Lung (tissue), 12 donors: ENCODE data around the gene ACTL7B. TPM values are rescaled to one million over a fixed set of nuclear protein-coding genes. Genes with fewer than 3 reads are reported as not detected.
"Not testable (repeated sequence)": the region's sequence is repeated elsewhere in the genome, so short reads cannot be mapped to it uniquely, and the experiment has no call there.

ENCODE experiments used
- ATAC-seq: fragments of 200-7000 bp; cut with Tn5 transposase; one replicate; pipeline ENCODE4 v1.9.1; 2020; ENCODE audit warnings: moderate number of reproducible peaks; ENCODE audit not compliant: insufficient read depth, low FRiP score
- DNase-seq, 3 donors: peaks; one replicate each; pipeline ENCODE4 v3.0.0-alpha.2; 2013 to 2017
- H3K27ac ChIP-seq, 2 donors: one replicate each; pipeline ENCODE4 v1.5.1; 2013; ENCODE audit warnings: mild to moderate bottlenecking in 2 of 2, moderate library complexity in 2 of 2, control low read depth in 1 of 2, inconsistent platforms in 1 of 2, low read depth in 1 of 2, low read length in 1 of 2
- H3K27me3 ChIP-seq, 3 donors: one replicate each; pipeline ENCODE4 v1.5.1; 2013; ENCODE audit warnings: low read length in 2 of 3; ENCODE audit not compliant: control insufficient read depth in 3 of 3, insufficient read depth in 3 of 3
- H3K36me3 ChIP-seq, 4 donors: one replicate each; pipeline ENCODE4 v1.5.1; 2013; ENCODE audit warnings: low read length in 4 of 4, mild to moderate bottlenecking in 1 of 4, moderate library complexity in 1 of 4; ENCODE audit not compliant: control insufficient read depth in 4 of 4, insufficient read depth in 4 of 4
- H3K4me1 ChIP-seq, 5 donors: one replicate each; pipeline ENCODE4 v1.5.1; 2013; ENCODE audit warnings: low read length in 5 of 5, mild to moderate bottlenecking in 2 of 5, moderate library complexity in 1 of 5; ENCODE audit not compliant: control insufficient read depth in 5 of 5, insufficient read depth in 5 of 5
- H3K4me3 ChIP-seq: one replicate; pipeline ENCODE4 v1.5.1; 2013; ENCODE audit warnings: mild to moderate bottlenecking, control low read depth, moderate library complexity
- H3K9ac ChIP-seq, 2 donors: one replicate each; pipeline ENCODE4 v1.5.1; 2013; ENCODE audit warnings: low read length in 2 of 2, control low read depth in 1 of 2; ENCODE audit not compliant: insufficient read depth in 1 of 2
- H3K9me3 ChIP-seq, 4 donors: one replicate each; pipeline ENCODE4 v1.5.1; 2013; ENCODE audit warnings: low read length in 3 of 4, mild to moderate bottlenecking in 1 of 4, moderate library complexity in 1 of 4; ENCODE audit not compliant: control insufficient read depth in 4 of 4, insufficient read depth in 3 of 4
- CTCF ChIP-seq: IDR thresholded peaks from 2 replicates; pipeline ENCODE4 v1.5.1; 2012; ENCODE audit warnings: mild to moderate bottlenecking; ENCODE audit errors: control extremely low read depth, extremely low read depth
- WGBS, 2 donors: extraction: QIAGEN DNeasy Blood & Tissue Kit; methylation state at CpG; one replicate each; pipeline ENCODE4 v1.1.7; 2013; 5-methylcytosine and 5-hydroxymethylcytosine counted together
- polyA plus RNA-seq, 2 donors: library from polyadenylated mRNA; stranded (reverse); fragments of 200-250 nt; gene quantifications; one replicate each; pipeline ENCODE4 v1.2.1, GENCODE V29; 2013
- total RNA-seq, 2 donors: library from RNA; depleted of rRNA in 1 of 2; stranded (reverse); fragments of >200 nt in 1 of 2; gene quantifications; one replicate each; pipeline ENCODE4 v1.2.1, GENCODE V29; 2014 to 2021
- donor health status: control.
- donor health status: control.
- donor health status: Bipolar disorder and iron deficiency.
- donor health status: healthy.
- donor health status: DM: yes; HTN: yes; CAD: no.

The ACTL7B gene
- total and polyA plus RNA-seq, 4 donors, result not detected

- H3K4me1 ChIP-seq, result no peaks in the 10 kb centered on the region
- ATAC-seq (no peak), DNase-seq (no peak)
- H3K9ac ChIP-seq, result no peak overlapping the region
- H3K27ac ChIP-seq, result no peak overlapping the region
- 90 to 96% methylated on average over 5 of the region's 5 CpGs for WGBS, 2 donors
- TF ChIP-seq CTCF, result no peak
- no peaks in the 10 kb centered on the region for H3K9me3 ChIP-seq
- no peaks in the 10 kb centered on the region for H3K36me3 ChIP-seq
- H3K27me3 ChIP-seq, result no peaks in the 10 kb centered on the region
- H3K4me3 ChIP-seq, result no peak overlapping the region
Observed at GRCh38 chr9:108845507-108845906, 10.3 kb downstream of the ACTL7B start.

GRCh38 chr9:108844856-108845255 lies 10.9 kb downstream of the ACTL7B start:
- Histone ChIP-seq H3K9ac (no peak overlapping the region), H3K27me3 (no peaks in the 10 kb centered on the region), H3K9me3 (no peaks in the 10 kb centered on the region), H3K4me3 (no peak overlapping the region), H3K27ac (no peak overlapping the region), H3K36me3 (no peaks in the 10 kb centered on the region), H3K4me1 (no peaks in the 10 kb centered on the region)
- 76 to 87% methylated on average over 2 of the region's 2 CpGs for WGBS, 2 donors
- no peak for TF ChIP-seq CTCF
- ATAC-seq (no peak), DNase-seq (no peak)

GRCh38 chr9:108844391-108844790 lies 11.4 kb downstream of the ACTL7B start:
- 62 to 70% methylated on average over 2 of the region's 2 CpGs for WGBS, 2 donors
- no peak for TF ChIP-seq CTCF
- Histone ChIP-seq H3K9me3 (no peaks in the 10 kb centered on the region), H3K9ac (no peak overlapping the region), H3K4me3 (no peak overlapping the region), H3K4me1 (no peaks in the 10 kb centered on the region), H3K27ac (no peak overlapping the region), H3K27me3 (no peaks in the 10 kb centered on the region), H3K36me3 (no peaks in the 10 kb centered on the region)
- ATAC-seq (no peak), DNase-seq (no peak)

GRCh38 chr9:108842610-108843295 lies 13.0 kb downstream of the ACTL7B start:
- Histone ChIP-seq H3K27ac (no peak overlapping the region), H3K4me1 (no peaks in the 10 kb centered on the region), H3K9me3 (no peaks in the 10 kb centered on the region), H3K36me3 (no peaks in the 10 kb centered on the region), H3K4me3 (no peak overlapping the region), H3K27me3 (no peaks in the 10 kb centered on the region), H3K9ac (no peak overlapping the region)
- no peak for TF ChIP-seq CTCF
- 19 to 61% methylated on average over 16 of the region's 16 CpGs for WGBS, 2 donors
- DNase-seq (no peak), ATAC-seq (no peak)

GRCh38 chr9:108839561-108839960 lies 16.2 kb downstream of the ACTL7B start:
- not testable (repeated sequence) for H3K27ac ChIP-seq, H3K9ac ChIP-seq, H3K36me3 ChIP-seq, ATAC-seq, H3K27me3 ChIP-seq, H3K9me3 ChIP-seq, DNase-seq, H3K4me3 ChIP-seq, H3K4me1 ChIP-seq
- WGBS, 2 donors, result 92 to 93% methylated on average over 5 of the region's 5 CpGs
